HG03439 (cell line): ENCODE measurements around the gene ABLIM3.

ENCODE experiments used
- ATAC-seq: cut with Tn5 transposase; IDR thresholded peaks from one replicate; pipeline ENCODE4 v1.9.1; 2021; ENCODE audit warnings: mild to moderate bottlenecking, moderate library complexity; ENCODE audit not compliant: unreplicated experiment

Gene ABLIM3

GRCh38 chr5:149301049-149301743 is 159.9 kb downstream of the ABLIM3 start:
- ATAC-seq: no peak

- no peak for ATAC-seq
These were observed 160.6 kb downstream of the ABLIM3 start for GRCh38 chr5:149301744-149302380.

- ATAC-seq: no peak
These were observed 161.3 kb downstream of the ABLIM3 start for GRCh38 chr5:149302641-149303040.

GRCh38 chr5:149303210-149303609 is 161.9 kb downstream of the ABLIM3 start:
- ATAC-seq: no peak

- ATAC-seq: no peak
These were observed 163.1 kb downstream of the ABLIM3 start for GRCh38 chr5:149304195-149305078.

GRCh38 chr5:149309354-149309753 is 168.1 kb downstream of the ABLIM3 start:
- no peak for ATAC-seq
